ENCODE data around the gene HOATZ. TPM values are rescaled to one million over a fixed set of nuclear protein-coding genes. Genes with fewer than 3 reads are reported as not detected.

Gene HOATZ
- total RNA-seq, 4 donors from 2014 or later: not detected

GRCh38 chr11:111550258-111550657 is 35.7 kb downstream of the HOATZ start:
- TF ChIP-seq POLR2A (IDR thresholded peaks at IDR 0.05) (no peak), EP300 (IDR thresholded peaks at IDR 0.05) (no peak), POLR2AphosphoS5 (IDR thresholded peaks at IDR 0.05) (no peak)
- TF ChIP-seq, protein P1, sequence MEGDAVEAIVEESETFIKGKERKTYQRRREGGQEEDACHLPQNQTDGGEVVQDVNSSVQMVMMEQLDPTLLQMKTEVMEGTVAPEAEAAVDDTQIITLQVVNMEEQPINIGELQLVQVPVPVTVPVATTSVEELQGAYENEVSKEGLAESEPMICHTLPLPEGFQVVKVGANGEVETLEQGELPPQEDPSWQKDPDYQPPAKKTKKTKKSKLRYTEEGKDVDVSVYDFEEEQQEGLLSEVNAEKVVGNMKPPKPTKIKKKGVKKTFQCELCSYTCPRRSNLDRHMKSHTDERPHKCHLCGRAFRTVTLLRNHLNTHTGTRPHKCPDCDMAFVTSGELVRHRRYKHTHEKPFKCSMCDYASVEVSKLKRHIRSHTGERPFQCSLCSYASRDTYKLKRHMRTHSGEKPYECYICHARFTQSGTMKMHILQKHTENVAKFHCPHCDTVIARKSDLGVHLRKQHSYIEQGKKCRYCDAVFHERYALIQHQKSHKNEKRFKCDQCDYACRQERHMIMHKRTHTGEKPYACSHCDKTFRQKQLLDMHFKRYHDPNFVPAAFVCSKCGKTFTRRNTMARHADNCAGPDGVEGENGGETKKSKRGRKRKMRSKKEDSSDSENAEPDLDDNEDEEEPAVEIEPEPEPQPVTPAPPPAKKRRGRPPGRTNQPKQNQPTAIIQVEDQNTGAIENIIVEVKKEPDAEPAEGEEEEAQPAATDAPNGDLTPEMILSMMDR (IDR thresholded peaks at IDR 0.05): no peak
- no peak overlapping the region for H3K4me3 ChIP-seq
- H3K27me3 ChIP-seq: no peaks in the 10 kb centered on the region
- no peak overlapping the region for H3K27ac ChIP-seq
- no peaks in the 10 kb centered on the region for H3K4me1 ChIP-seq
- H3K36me3 ChIP-seq: peaks cover 0 to 34% of the 10 kb centered on the region in 2 donors
- no peaks in the 10 kb centered on the region for H3K9me3 ChIP-seq
- no peak for ATAC-seq
- WGBS, 2 donors (ENCODE audit: low coverage in 1 of 2): 82 to 100% methylated on average over 1 to 2 of the region's 2 CpGs

DNA sequence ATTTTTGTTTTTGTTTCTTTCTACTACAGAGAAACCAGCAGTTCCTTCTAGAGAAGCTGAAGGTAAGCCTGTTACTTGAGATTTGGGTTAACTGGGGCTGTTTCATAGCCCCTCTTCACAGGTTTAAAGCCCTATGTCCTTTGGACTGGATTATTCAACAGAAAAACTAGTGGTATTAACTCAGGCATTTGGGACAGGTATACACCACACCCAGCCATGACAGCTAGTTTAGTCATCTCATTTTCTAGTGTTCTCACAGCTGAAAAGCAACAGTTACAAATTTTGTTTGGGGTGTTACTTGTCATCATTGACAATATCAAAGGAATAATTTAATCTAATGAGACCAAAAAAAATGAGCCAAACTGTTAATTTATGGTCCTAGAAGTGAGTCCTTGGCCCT is 40.0 kb downstream of the HOATZ start:
- ATAC-seq: no peak
- Histone ChIP-seq H3K4me3 (no peak overlapping the region), H3K27me3 (no peaks in the 10 kb centered on the region), H3K27ac (no peak overlapping the region), H3K36me3 (peaks cover 0 to 1% of the 10 kb centered on the region in 2 donors), H3K9me3 (no peaks in the 10 kb centered on the region), H3K4me1 (peaks cover 0 to 14% (median 0%) of the 10 kb centered on the region in 3 donors)
- no peak for TF ChIP-seq POLR2A (IDR thresholded peaks at IDR 0.05)
- TF ChIP-seq, protein P1 (IDR thresholded peaks at IDR 0.05): no peak
- no peak for TF ChIP-seq POLR2AphosphoS5 (IDR thresholded peaks at IDR 0.05)
- TF ChIP-seq EP300 (IDR thresholded peaks at IDR 0.05): no peak

- Histone ChIP-seq H3K9me3 (no peaks in the 10 kb centered on the region), H3K36me3 (peaks cover 0 to 2% of the 10 kb centered on the region in 2 donors), H3K27me3 (no peaks in the 10 kb centered on the region), H3K27ac (no peak overlapping the region), H3K4me3 (no peak overlapping the region), H3K4me1 (peaks cover 0 to 14% (median 0%) of the 10 kb centered on the region in 3 donors)
- TF ChIP-seq POLR2AphosphoS5 (IDR thresholded peaks at IDR 0.05) (no peak), EP300 (IDR thresholded peaks at IDR 0.05) (no peak), POLR2A (IDR thresholded peaks at IDR 0.05) (no peak)
- TF ChIP-seq, protein P1 (IDR thresholded peaks at IDR 0.05): no peak
- ATAC-seq: no peak
Observed at GRCh38 chr11:111555255-111555654, 40.7 kb downstream of the HOATZ start.

- peaks cover 0 to 14% (median 0%) of the 10 kb centered on the region in 3 donors for H3K4me1 ChIP-seq
- H3K27me3 ChIP-seq: no peaks in the 10 kb centered on the region
- 21 to 42% methylated on average over 4 to 5 of the region's 5 CpGs for WGBS, 2 donors (ENCODE audit: low coverage in 1 of 2)
- peak overlapping the region; percentile 62 to 81 (median 72) for H3K27ac ChIP-seq
- ATAC-seq: peak; percentile 81
- no peaks in the 10 kb centered on the region for H3K9me3 ChIP-seq
- no peak overlapping the region for H3K4me3 ChIP-seq
- TF ChIP-seq POLR2AphosphoS5 (IDR thresholded peaks at IDR 0.05): peak; percentile 91
- TF ChIP-seq POLR2A (IDR thresholded peaks at IDR 0.05): no peak
- H3K36me3 ChIP-seq: peaks cover 0 to 7% of the 10 kb centered on the region in 2 donors
Observed at GRCh38 chr11:111557425-111558111, 43.0 kb downstream of the HOATZ start.

- Histone ChIP-seq H3K27me3 (no peaks in the 10 kb centered on the region), H3K27ac (no peak overlapping the region), H3K9me3 (no peaks in the 10 kb centered on the region), H3K36me3 (peaks cover 0 to 7% of the 10 kb centered on the region in 2 donors), H3K4me1 (peaks cover 0 to 14% (median 0%) of the 10 kb centered on the region in 3 donors), H3K4me3 (no peak overlapping the region)
- TF ChIP-seq POLR2A (IDR thresholded peaks at IDR 0.05) (no peak), POLR2AphosphoS5 (IDR thresholded peaks at IDR 0.05) (no peak), EP300 (IDR thresholded peaks at IDR 0.05) (no peak)
- TF ChIP-seq, protein P1 (IDR thresholded peaks at IDR 0.05): no peak
- ATAC-seq: no peak
- 83 to 88% methylated on average over 4 to 6 of the region's 11 CpGs for WGBS, 2 donors (ENCODE audit: low coverage in 1 of 2)
Observed at GRCh38 chr11:111559800-111560464, 45.4 kb downstream of the HOATZ start.

All from gastroesophageal sphincter (tissue), 4 donors.